DND-41 (cell line): Measurements from ENCODE around the gene PRKAR2B.

Experiments
- ATAC-seq: fragments of 200-7000 bp; cut with Tn5 transposase; 3 replicates; pipeline ENCODE4 v1.9.1; 2021; ENCODE audit warnings: low read depth; ENCODE audit not compliant: insufficient read depth
- DNase-seq: peaks from one replicate; pipeline ENCODE4 v3.0.0-alpha.2; 2020
- H2AFZ ChIP-seq: 2 replicates; pipeline ENCODE4 v1.6.0; 2012; ENCODE audit warnings: low read depth, low read length
- H3K27ac ChIP-seq: 2 replicates; pipeline ENCODE4 v1.5.1; 2012; ENCODE audit warnings: low read length, inconsistent platforms
- H3K27me3 ChIP-seq: fragments of 200-600 bp; sonication (generic); 2 replicates; pipeline ENCODE4 v1.6.0; 2012; ENCODE audit warnings: low read length, mild to moderate bottlenecking, inconsistent platforms; ENCODE audit not compliant: insufficient read depth, poor library complexity
- H3K36me3 ChIP-seq: 2 replicates; pipeline ENCODE4 v1.5.1; 2012; ENCODE audit warnings: low read length, inconsistent platforms; ENCODE audit not compliant: insufficient read depth
- H3K4me1 ChIP-seq: 2 replicates; pipeline ENCODE4 v1.5.1; 2012; ENCODE audit warnings: mild to moderate bottlenecking, low read length; ENCODE audit not compliant: insufficient read depth
- H3K4me2 ChIP-seq: 2 replicates; pipeline ENCODE4 v1.6.0; 2012; ENCODE audit warnings: mild to moderate bottlenecking, moderate library complexity, low read length, inconsistent platforms; ENCODE audit not compliant: insufficient read depth
- H3K4me3 ChIP-seq, 2 experiments: fragments of 200-600 bp in 1 of 2; shearing (Covaris generic) in 1 of 2; 2 replicates each; pipeline ENCODE4 v1.5.1; 2012 to 2016; ENCODE audit warnings: inconsistent platforms in 2 of 2, low read length in 2 of 2, mild to moderate bottlenecking in 2 of 2, low read depth in 1 of 2, moderate library complexity in 1 of 2
- H3K79me2 ChIP-seq: 2 replicates; pipeline ENCODE4 v1.6.0; 2012; ENCODE audit warnings: low read length, inconsistent platforms; ENCODE audit not compliant: insufficient read depth
- H3K9ac ChIP-seq: 2 replicates; pipeline ENCODE4 v1.6.0; 2012; ENCODE audit warnings: low read depth, mild to moderate bottlenecking, inconsistent platforms, low read length, moderate library complexity
- H3K9me3 ChIP-seq: 2 replicates; pipeline ENCODE4 v1.5.1; 2012; ENCODE audit warnings: low read length, moderate library complexity, mild to moderate bottlenecking, inconsistent platforms; ENCODE audit not compliant: insufficient read depth, severe bottlenecking
- H4K20me1 ChIP-seq: 2 replicates; pipeline ENCODE4 v1.6.0; 2012; ENCODE audit warnings: low read length; ENCODE audit not compliant: insufficient read depth
- CTCF ChIP-seq: IDR thresholded peaks from 2 replicates; pipeline ENCODE4 v1.5.1; 2012; ENCODE audit warnings: borderline replicate concordance, low read length, moderate library complexity, mild to moderate bottlenecking; ENCODE audit not compliant: poor library complexity, severe bottlenecking; ENCODE audit errors: extremely low read depth
- EZH2 ChIP-seq: IDR thresholded peaks from 3 replicates; pipeline ENCODE4 v1.6.1; 2012; ENCODE audit warnings: borderline replicate concordance, low read depth, mild to moderate bottlenecking, moderate library complexity, low read length, inconsistent platforms; ENCODE audit not compliant: severe bottlenecking

The PRKAR2B gene

DNA sequence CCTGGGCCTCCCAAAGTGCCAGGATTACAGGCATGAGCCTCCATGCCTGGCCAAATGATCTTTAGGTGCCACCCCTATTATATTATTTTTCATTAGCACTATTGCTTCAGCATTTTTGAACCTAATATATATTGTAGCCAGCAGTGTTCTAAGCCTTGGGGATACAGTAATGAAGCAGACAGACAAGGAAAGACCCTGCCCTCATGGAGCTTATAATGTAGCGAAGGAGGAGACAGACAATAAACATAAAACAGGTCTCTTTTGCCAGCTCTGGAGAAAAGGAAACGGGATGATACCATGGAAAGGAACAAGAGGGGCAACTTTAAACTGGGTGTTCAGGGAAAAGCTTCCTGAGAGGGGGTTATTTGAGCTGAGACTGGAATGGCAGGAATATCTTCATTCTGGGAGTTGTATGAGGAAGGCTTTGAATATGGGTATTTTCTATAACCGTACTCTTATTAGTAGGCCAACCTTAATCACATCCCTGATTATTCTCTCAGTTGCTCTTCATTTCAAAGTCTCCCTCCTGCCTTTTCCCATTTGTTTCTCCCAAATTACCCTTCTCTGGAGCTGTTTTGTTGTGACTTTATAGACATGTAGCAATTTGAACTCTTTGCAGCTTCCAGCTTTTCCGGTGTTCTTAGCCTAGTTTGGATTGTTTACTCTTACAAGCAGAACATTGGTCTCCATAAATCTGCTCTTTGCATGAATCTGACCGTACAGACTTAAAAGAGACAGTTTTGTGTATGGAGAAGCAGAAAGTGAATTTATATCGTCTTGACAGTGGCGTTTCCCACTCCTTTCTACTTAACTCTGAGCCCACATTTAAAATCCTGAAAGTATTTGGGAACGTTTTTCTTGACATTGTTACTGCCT is 19.0 kb downstream of the PRKAR2B start:
- Histone ChIP-seq H3K79me2 (no peaks in the 10 kb centered on the region), H3K27ac (no peak overlapping the region), H3K9me3 (no peaks in the 10 kb centered on the region), H3K36me3 (no peaks in the 10 kb centered on the region), H3K4me3 (no peak overlapping the region), H3K4me1 (no peaks in the 10 kb centered on the region), H3K9ac (no peak overlapping the region), H4K20me1 (no peaks in the 10 kb centered on the region), H2AFZ (no peak overlapping the region), H3K27me3 (peaks cover 10% of the 10 kb centered on the region), H3K4me2 (no peak overlapping the region)
- TF ChIP-seq EZH2 (no peak), CTCF (no peak)
- DNase-seq = no peak
- no peak for ATAC-seq

DNA sequence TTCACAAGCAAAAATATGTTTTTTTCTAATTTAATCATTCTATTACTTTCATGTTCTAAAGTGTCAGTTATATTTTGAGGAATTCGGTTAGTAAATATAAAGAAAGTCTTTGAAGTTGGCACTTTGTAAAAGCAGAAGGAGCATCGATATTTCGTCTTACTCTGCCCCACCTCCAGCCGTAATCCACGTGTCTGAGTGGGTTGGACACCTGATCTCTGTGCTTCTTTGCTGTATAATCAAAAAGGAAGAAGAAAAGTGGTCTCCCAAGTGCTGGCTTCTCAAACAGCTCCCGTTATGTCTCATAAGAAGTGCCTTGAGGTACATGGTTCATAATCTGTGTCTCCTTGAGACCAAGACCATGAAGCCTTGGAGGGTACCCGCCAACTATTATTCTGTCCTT is 19.8 kb downstream of the PRKAR2B start:
- Histone ChIP-seq H3K79me2 (no peaks in the 10 kb centered on the region), H3K9ac (no peak overlapping the region), H3K9me3 (no peaks in the 10 kb centered on the region), H3K36me3 (no peaks in the 10 kb centered on the region), H3K27ac (no peak overlapping the region), H3K4me1 (no peaks in the 10 kb centered on the region), H3K4me2 (no peak overlapping the region), H3K4me3 (no peak overlapping the region), H4K20me1 (no peaks in the 10 kb centered on the region), H2AFZ (no peak overlapping the region), H3K27me3 (peaks cover 10% of the 10 kb centered on the region)
- TF ChIP-seq CTCF (no peak), EZH2 (no peak)
- no peak for DNase-seq
- ATAC-seq = no peak

DNA sequence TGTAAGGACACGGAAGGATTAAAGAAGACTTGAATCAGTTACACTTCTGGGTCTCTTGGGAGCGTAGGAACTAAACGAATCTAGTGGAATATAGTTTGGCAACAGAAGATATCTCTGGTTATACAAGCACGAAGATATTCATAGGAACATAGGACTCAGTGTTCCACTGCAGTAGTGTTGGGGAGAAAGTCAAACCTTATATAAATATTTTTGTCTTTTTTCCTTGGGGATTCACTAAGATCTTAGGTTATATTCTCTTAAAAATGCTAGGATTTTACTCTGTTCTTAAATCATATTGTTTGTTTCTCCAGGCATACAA is 21.4 kb downstream of the PRKAR2B start:
- no peaks in the 10 kb centered on the region for H3K79me2 ChIP-seq
- no peak for ATAC-seq
- H3K36me3 ChIP-seq = no peaks in the 10 kb centered on the region
- no peaks in the 10 kb centered on the region for H3K9me3 ChIP-seq
- no peak overlapping the region for H3K4me2 ChIP-seq
- H3K4me1 ChIP-seq = no peaks in the 10 kb centered on the region
- no peak overlapping the region for H3K27ac ChIP-seq
- peaks cover 10% of the 10 kb centered on the region for H3K27me3 ChIP-seq
- no peaks in the 10 kb centered on the region for H4K20me1 ChIP-seq
- TF ChIP-seq CTCF = no peak
- no peak for TF ChIP-seq EZH2
- no peak for DNase-seq
- H3K9ac ChIP-seq = no peak overlapping the region
- no peak overlapping the region for H3K4me3 ChIP-seq
- H2AFZ ChIP-seq = no peak overlapping the region
